PC-3 (cell line): ENCODE data around the gene CXCL11. TPM values are rescaled to one million over a fixed set of nuclear protein-coding genes. Genes with fewer than 3 reads are reported as not detected.

Experiments used
- ATAC-seq: fragments of 200-7000 bp; cut with Tn5 transposase; 2 replicates; pipeline ENCODE4 v1.9.1; 2020; ENCODE audit warnings: mild to moderate bottlenecking, moderate library complexity
- Bru-seq: library from RNA; stranded (reverse); fragments of 400-500 nt; gene quantifications from one replicate; lab custom pipeline; 2021; lab: Mats Ljungman, UMichigan
- BruChase-seq, 2 experiments: library from RNA; stranded (reverse); fragments of 400-500 nt; gene quantifications; one replicate each; lab custom pipeline; 2021; lab: Mats Ljungman, UMichigan
- BruUV-seq: library from RNA; stranded (reverse); fragments of 400-500 nt; replicated peaks from 2 replicates; lab custom pipeline; 2021; lab: Mats Ljungman, UMichigan
- CTCF ChIA-PET: fragments of 300-600 bp; sonication (Branson Sonifier 250); formaldehyde crosslinking; loops from one replicate; lab custom pipeline; 2022; ENCODE audit warnings: antibody characterized with exemption; lab: Charles Lee
- POLR2A ChIA-PET: fragments of 300-600 bp; sonication (Branson Sonifier 250); formaldehyde crosslinking; loops from one replicate; lab custom pipeline; 2022; ENCODE audit warnings: antibody characterized with exemption; ENCODE audit not compliant: unreplicated experiment; lab: Charles Lee
- DNase-seq: peaks from one replicate; pipeline ENCODE4 v3.0.0-alpha.2; 2015
- H2AFZ ChIP-seq: fragments of 300-600 bp; sonication (generic); 2 replicates; pipeline ENCODE4 v1.6.0; 2016; ENCODE audit warnings: antibody characterized with exemption, low read length
- H3F3A ChIP-seq: fragments of 300-600 bp; sonication (generic); one replicate; pipeline ENCODE4 v1.6.0; 2017; ENCODE audit warnings: antibody characterized with exemption, low read length, control low read depth, mild to moderate bottlenecking; ENCODE audit not compliant: unreplicated experiment
- H3K27ac ChIP-seq: fragments of 300-600 bp; sonication (generic); 2 replicates; pipeline ENCODE4 v1.5.1; 2016; ENCODE audit warnings: mild to moderate bottlenecking, low read length
- H3K27me3 ChIP-seq: fragments of 300-600 bp; sonication (generic); 2 replicates; pipeline ENCODE4 v1.6.1; 2016; ENCODE audit warnings: low read length, mixed read lengths
- H3K36me3 ChIP-seq: fragments of 300-600 bp; sonication (generic); 2 replicates; pipeline ENCODE4 v1.6.1; 2016; ENCODE audit warnings: low read depth, mixed run types, low read length, mixed read lengths
- H3K4me1 ChIP-seq: fragments of 300-600 bp; sonication (generic); 2 replicates; pipeline ENCODE4 v1.5.1; 2016; ENCODE audit warnings: low read length; ENCODE audit not compliant: insufficient read depth
- H3K4me2 ChIP-seq: fragments of 300-600 bp; sonication (generic); 2 replicates; pipeline ENCODE4 v1.6.0; 2016; ENCODE audit warnings: low read length
- H3K4me3 ChIP-seq: fragments of 300-600 bp; sonication (generic); 2 replicates; pipeline ENCODE4 v1.5.1; 2016; ENCODE audit warnings: mild to moderate bottlenecking, low read length, mixed read lengths
- H3K79me2 ChIP-seq: fragments of 300-600 bp; sonication (generic); 2 replicates; pipeline ENCODE4 v1.6.1; 2017; ENCODE audit warnings: low read length, mixed read lengths
- H3K9ac ChIP-seq: fragments of 300-600 bp; sonication (generic); 2 replicates; pipeline ENCODE4 v1.6.0; 2016; ENCODE audit warnings: mild to moderate bottlenecking, low read length
- H3K9me2 ChIP-seq: fragments of 300-600 bp; sonication (generic); replicated peaks from 2 replicates; pipeline ENCODE4 v1.6.1; 2016; ENCODE audit warnings: mixed run types, low read length, mixed read lengths
- H3K9me3 ChIP-seq: fragments of 300-600 bp; sonication (generic); 2 replicates; pipeline ENCODE4 v1.6.1; 2016; ENCODE audit warnings: low read length, mixed read lengths
- H4K20me1 ChIP-seq: fragments of 300-600 bp; sonication (generic); 2 replicates; pipeline ENCODE4 v1.6.1; 2016; ENCODE audit warnings: low read length, mixed read lengths
- EZH2 ChIP-seq: fragments of 300-600 bp; sonication (generic); IDR thresholded peaks from one replicate; pipeline ENCODE4 v1.6.1; 2017; ENCODE audit warnings: antibody characterized with exemption, mild to moderate bottlenecking, low read length; ENCODE audit not compliant: unreplicated experiment
- EZH2phosphoT487 ChIP-seq: fragments of 300-600 bp; sonication (generic); IDR thresholded peaks from 2 replicates; pipeline ENCODE4 v1.6.1; 2018; ENCODE audit warnings: mild to moderate bottlenecking, antibody characterized with exemption, low read length, borderline replicate concordance
- intact Hi-C: fragments of 100-400 bp; cut with micrococcal nuclease; formaldehyde crosslinking; loops from 2 replicates; pipeline ENCODE4 v1.9.0; 2023
- long read RNA-seq: library from polyadenylated mRNA; unstranded; transcript quantifications from one replicate; pipeline ENCODE4 v2.0.0, GENCODE V29; 2021; ENCODE audit not compliant: unreplicated experiment
- total RNA-seq: library from RNA; depleted of rRNA; stranded (reverse); fragments of >200 nt; gene quantifications from 2 replicates; pipeline ENCODE4 v1.2.3, GENCODE V29; 2014; rRNA removed
- TF ChIP-seq, protein P1 (sequence below): fragments of 300-600 bp; sonication (generic); conservative IDR thresholded peaks from 2 replicates; pipeline ENCODE4 v1.5.1; 2017; ENCODE audit warnings: antibody characterized with exemption, low read depth, mild to moderate bottlenecking, low read length

CXCL11 gene
- 0.46 TPM in 1 of 2 replicates, not detected in the other for total RNA-seq
- Bru-seq, nascent RNA = percentile 13 among the genes with signal in this experiment
- BruChase-seq, experiment 1, labeled RNA remaining after a 6-hour chase = percentile 24 among the genes with signal in this experiment
- percentile 26 among the genes with signal in this experiment for BruChase-seq, experiment 2, labeled RNA remaining after a 2-hour chase
- long read RNA-seq, partial matches to known transcripts = 0 of 2 reads
- long read RNA-seq, other reads (novel, unspliced or antisense) = 0 of 2 reads

DNA sequence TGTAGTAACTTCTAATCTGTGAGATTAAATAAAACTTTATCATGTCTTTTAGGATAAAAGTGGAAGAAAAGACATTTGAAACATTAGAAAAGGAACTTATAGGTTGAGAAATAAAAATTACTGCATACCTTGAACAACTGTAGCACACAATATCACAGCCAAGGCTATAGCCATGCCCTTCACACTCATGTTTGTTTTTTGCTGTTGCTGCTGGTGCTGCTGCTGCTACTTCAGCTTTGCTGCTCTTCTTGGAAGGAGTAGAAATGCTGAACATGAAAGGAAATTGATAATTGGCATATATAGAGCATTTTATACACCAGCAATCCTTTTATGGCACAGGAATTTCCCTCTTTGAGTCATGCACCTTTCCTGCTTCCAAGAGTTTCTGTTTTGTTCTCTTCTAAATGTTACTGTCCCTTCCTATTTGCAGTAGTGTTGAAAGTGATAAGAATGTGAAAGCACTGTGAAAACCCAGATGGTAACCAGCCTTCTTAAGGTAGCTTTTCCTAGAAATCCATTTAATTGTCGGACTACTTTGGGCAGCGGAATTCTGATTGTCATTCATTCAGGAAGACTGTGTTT lies at the start of gene CXCL11:
CXCL11 (minus strand) TSS at position 272 of the 582 bp plus-strand sequence; CDS start at position 189, 83 bp downstream.
- H3K4me2 ChIP-seq = no peak within 1 kb of the TSS
- no TSS peak for BruUV-seq
- ChIA-PET CTCF (no interaction called here), POLR2A (no interaction called here)
- H3K4me3 ChIP-seq = no peak within 1 kb of the TSS
- H3K79me2 ChIP-seq = no peaks in the 10 kb centered on the region
- H3K27me3 ChIP-seq = no peaks in the 10 kb centered on the region
- H3F3A ChIP-seq = no peaks in the 10 kb centered on the region
- intact Hi-C loops = no loop called here
- no peaks in the 10 kb centered on the region for H4K20me1 ChIP-seq
- no peaks in the 10 kb centered on the region for H3K9me3 ChIP-seq
- TF ChIP-seq, protein P1, sequence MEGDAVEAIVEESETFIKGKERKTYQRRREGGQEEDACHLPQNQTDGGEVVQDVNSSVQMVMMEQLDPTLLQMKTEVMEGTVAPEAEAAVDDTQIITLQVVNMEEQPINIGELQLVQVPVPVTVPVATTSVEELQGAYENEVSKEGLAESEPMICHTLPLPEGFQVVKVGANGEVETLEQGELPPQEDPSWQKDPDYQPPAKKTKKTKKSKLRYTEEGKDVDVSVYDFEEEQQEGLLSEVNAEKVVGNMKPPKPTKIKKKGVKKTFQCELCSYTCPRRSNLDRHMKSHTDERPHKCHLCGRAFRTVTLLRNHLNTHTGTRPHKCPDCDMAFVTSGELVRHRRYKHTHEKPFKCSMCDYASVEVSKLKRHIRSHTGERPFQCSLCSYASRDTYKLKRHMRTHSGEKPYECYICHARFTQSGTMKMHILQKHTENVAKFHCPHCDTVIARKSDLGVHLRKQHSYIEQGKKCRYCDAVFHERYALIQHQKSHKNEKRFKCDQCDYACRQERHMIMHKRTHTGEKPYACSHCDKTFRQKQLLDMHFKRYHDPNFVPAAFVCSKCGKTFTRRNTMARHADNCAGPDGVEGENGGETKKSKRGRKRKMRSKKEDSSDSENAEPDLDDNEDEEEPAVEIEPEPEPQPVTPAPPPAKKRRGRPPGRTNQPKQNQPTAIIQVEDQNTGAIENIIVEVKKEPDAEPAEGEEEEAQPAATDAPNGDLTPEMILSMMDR = no peak
- no peak within 1 kb of the TSS for H3K9ac ChIP-seq
- DNase-seq = no peak
- no peak within 1 kb of the TSS for H2AFZ ChIP-seq
- no peaks in the 10 kb centered on the region for H3K4me1 ChIP-seq
- H3K36me3 ChIP-seq = no peaks in the 10 kb centered on the region
- ATAC-seq = no peak
- H3K27ac ChIP-seq = no peak within 1 kb of the TSS
- H3K9me2 ChIP-seq = no peaks in the 10 kb centered on the region

DNA sequence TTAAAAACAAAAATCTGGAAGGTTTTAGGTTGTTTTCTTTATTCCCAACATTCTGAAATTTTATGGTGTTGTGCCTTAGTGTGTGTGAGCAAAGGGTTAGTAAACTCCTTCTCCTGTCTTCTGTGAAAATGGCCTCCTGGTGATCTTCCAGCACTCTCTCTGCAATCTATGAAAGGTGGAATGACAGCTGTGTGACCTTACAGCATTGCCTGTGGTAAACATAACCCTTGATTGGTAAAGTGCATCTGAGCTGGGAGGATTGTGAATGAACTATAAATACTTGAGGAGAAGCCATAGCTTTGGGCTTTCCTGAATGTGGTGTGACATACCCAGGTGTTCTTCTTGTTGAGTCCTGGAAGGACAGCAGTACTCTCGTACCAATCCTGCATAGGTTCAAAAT lies 48.7 kb upstream of the CXCL11 start:
- H2AFZ ChIP-seq = no peak overlapping the region
- POLR2A ChIA-PET = no interaction called here
- H3K4me1 ChIP-seq = no peaks in the 10 kb centered on the region
- H3K27ac ChIP-seq = no peak overlapping the region
- no TSS peak for BruUV-seq
- no peaks in the 10 kb centered on the region for H3K36me3 ChIP-seq
- intact Hi-C loops = no loop called here
- ATAC-seq = no peak
- no peaks in the 10 kb centered on the region for H3K79me2 ChIP-seq
- H4K20me1 ChIP-seq = no peaks in the 10 kb centered on the region
- no peaks in the 10 kb centered on the region for H3K9me2 ChIP-seq
- CTCF ChIA-PET = no interaction called here
- no peak overlapping the region for H3K9ac ChIP-seq
- no peak overlapping the region for H3K4me2 ChIP-seq
- H3F3A ChIP-seq = no peaks in the 10 kb centered on the region
- DNase-seq = no peak
- no peak overlapping the region for H3K4me3 ChIP-seq
- H3K27me3 ChIP-seq = no peaks in the 10 kb centered on the region
- no peaks in the 10 kb centered on the region for H3K9me3 ChIP-seq
- TF ChIP-seq EZH2phosphoT487 = no peak
- TF ChIP-seq, protein P1 = no peak

DNA sequence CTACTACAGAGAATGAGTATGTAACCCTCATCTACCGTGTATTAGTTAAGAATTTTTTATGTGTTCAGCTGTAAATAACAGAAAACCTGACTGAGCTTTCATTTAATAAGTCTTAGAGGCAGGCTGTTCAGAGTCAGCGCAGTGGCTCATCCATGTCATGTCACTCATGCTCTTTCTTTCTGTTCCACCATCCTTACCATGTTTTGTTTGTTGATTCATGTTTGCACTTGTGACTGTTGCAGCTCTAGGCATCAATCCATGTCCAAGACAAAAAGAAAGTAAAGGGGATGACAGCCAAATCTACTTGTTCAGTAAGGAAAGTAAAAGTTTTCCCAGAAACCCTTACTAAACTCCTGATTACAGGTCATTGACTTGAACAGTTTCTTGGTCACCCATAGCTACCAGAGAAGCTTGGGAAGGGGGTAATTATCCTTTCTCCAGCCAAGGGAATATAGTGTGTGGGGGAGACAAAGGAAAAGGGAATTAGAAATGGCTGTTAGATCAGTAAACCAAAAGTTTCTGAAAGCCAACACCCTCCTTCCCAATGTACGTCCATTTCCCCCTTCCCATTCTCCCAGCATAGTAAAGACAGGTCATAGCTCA lies 47.6 kb upstream of the CXCL11 start:
- TF ChIP-seq, protein P1 = no peak
- no peak for TF ChIP-seq EZH2
- no peak for TF ChIP-seq EZH2phosphoT487

More for the DNA sequence above, 47.6 kb upstream of the CXCL11 start:
- H3F3A ChIP-seq = no peaks in the 10 kb centered on the region
- H3K36me3 ChIP-seq = no peaks in the 10 kb centered on the region
- no peaks in the 10 kb centered on the region for H4K20me1 ChIP-seq
- BruUV-seq = no TSS peak
- no peak for DNase-seq
- intact Hi-C loops = no loop called here
- H3K9me3 ChIP-seq = no peaks in the 10 kb centered on the region
- no peaks in the 10 kb centered on the region for H3K79me2 ChIP-seq
- H3K4me1 ChIP-seq = no peaks in the 10 kb centered on the region
- H3K27ac ChIP-seq = no peak overlapping the region
- ChIA-PET POLR2A (no interaction called here), CTCF (interaction anchor here (1.6 kb wide), 1 partner anchor 88 kb away, joined by 4 read pairs; no protein-coding TSS in a partner anchor)
- H3K9me2 ChIP-seq = no peaks in the 10 kb centered on the region
- H2AFZ ChIP-seq = no peak overlapping the region
- H3K9ac ChIP-seq = no peak overlapping the region
- H3K4me3 ChIP-seq = no peak overlapping the region
- ATAC-seq = no peak
- no peak overlapping the region for H3K4me2 ChIP-seq
- H3K27me3 ChIP-seq = no peaks in the 10 kb centered on the region
